GM12892 (cell line): Measurements from ENCODE around the gene CSNK2A1.

ENCODE experiments used
- POLR2A ChIP-seq: IDR thresholded peaks from 2 replicates; pipeline ENCODE4 v1.6.1; 2011; ENCODE audit warnings: low read depth, low read length, control low read depth
- POLR2AphosphoS5 ChIP-seq: IDR thresholded peaks from 2 replicates; pipeline ENCODE4 v1.6.1; 2011; ENCODE audit warnings: low read depth, low read length, control low read depth

- TF ChIP-seq POLR2A, result no peak
- no peak for TF ChIP-seq POLR2AphosphoS5
Measured at GRCh38 chr20:472137-472846, 71.3 kb downstream of the CSNK2A1 start.
